Vagina (tissue), 2 donors: ENCODE results near the gene OMP.

Experiments used
- POLR2A ChIP-seq, 2 donors: fragments of 450-650 bp; IDR thresholded peaks; one replicate each; pipeline ENCODE4 v1.6.1; 2017; ENCODE audit warnings: antibody characterized with exemption in 2 of 2, mild to moderate bottlenecking in 2 of 2, moderate library complexity in 2 of 2
- POLR2AphosphoS5 ChIP-seq, 2 donors: sonication (generic); formaldehyde crosslinking; IDR thresholded peaks; one replicate each; pipeline ENCODE4 v1.9.0; 2017; ENCODE audit warnings: antibody characterized with exemption in 2 of 2, mild to moderate bottlenecking in 2 of 2, low read depth in 1 of 2; ENCODE audit not compliant: insufficient read depth in 1 of 2

DNA sequence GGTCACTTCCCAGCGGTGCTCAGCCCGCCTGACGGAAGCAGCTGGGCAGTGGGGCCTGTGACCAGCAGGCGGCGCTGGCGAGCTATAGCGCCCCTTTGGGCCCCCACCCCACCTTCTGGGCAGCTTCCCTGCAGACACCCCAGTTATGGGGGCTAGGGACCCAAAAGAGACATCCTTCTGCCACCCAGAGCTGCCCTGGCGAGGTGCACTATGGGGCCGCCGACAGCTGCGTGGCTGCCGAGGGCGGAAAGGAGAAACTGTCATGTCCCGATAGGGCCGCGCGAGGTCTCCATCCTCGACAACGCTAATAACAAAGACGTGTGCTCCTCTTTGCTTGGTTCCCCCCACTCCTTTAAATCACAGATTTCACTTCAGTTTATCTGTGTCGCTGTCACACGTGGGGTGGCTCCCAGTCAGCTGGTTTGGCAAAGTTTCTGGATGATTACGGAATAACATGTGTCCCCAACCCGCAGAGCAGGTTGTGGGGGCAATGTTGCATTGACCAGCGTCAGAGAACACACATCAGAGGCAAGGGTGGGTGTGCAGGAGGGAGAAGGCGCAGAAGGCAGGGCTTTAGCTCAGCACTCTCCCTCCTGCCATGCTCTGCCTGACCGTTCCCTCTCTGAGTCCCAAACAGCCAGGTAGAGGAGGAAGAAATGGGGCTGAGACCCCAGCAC is 24.7 kb downstream of the OMP start:
- TF ChIP-seq POLR2AphosphoS5 (IDR thresholded peaks at IDR 0.05; ENCODE audit: insufficient read depth in 1 of 2, low read depth in 1 of 2) = peak in 1 of 2 donors; percentile 14
- TF ChIP-seq POLR2A (IDR thresholded peaks at IDR 0.05) = no peak
